B cell (primary cell): Measurements from ENCODE around the gene FNDC11. TPM values are rescaled to one million over a fixed set of nuclear protein-coding genes. Genes with fewer than 3 reads are reported as not detected.

Experiments
- ATAC-seq: fragments of 200-7000 bp; cut with Tn5 transposase; one replicate; pipeline ENCODE4 v1.10.0; 2021; ENCODE audit warnings: low read depth, mild to moderate bottlenecking, moderate number of reproducible peaks, moderate library complexity
- CTCF ChIA-PET: fragments of 350-600 bp; sonication (Branson Sonifier 250); formaldehyde crosslinking; loops from one replicate; lab custom pipeline; 2021; ENCODE audit warnings: antibody characterized with exemption, inconsistent platforms; lab: Charles Lee
- POLR2A ChIA-PET: fragments of 350-600 bp; sonication (Branson Sonifier 250); formaldehyde crosslinking; loops from one replicate; lab custom pipeline; 2021; ENCODE audit warnings: antibody characterized with exemption; lab: Charles Lee
- DNase-seq: peaks from one replicate; pipeline ENCODE4 v3.0.0; 2013
- H2AFZ ChIP-seq: 2 replicates; pipeline ENCODE4 v1.6.1; 2012; ENCODE audit warnings: mild to moderate bottlenecking, low read depth, low read length; ENCODE audit not compliant: insufficient read depth, poor library complexity, severe bottlenecking
- H3K27ac ChIP-seq, 2 donors: 1 replicate in 1 of 2; 2 replicates in 1 of 2; pipeline ENCODE4 v1.5.1; 2012 to 2013; ENCODE audit warnings: low read length in 2 of 2, mild to moderate bottlenecking in 2 of 2, moderate library complexity in 1 of 2
- H3K27me3 ChIP-seq, 4 experiments: fragments of 200-600 bp in 1 of 4; sonication (generic) in 1 of 4; replicated peaks in 1 of 4; 1 replicate in 2 of 4; 2 replicates in 2 of 4; pipeline versions ENCODE4 v1.6.1 to v1.7.0; 2013 to 2016; ENCODE audit warnings: low read length in 3 of 4, mild to moderate bottlenecking in 2 of 4, mixed read lengths in 1 of 4, moderate library complexity in 1 of 4; ENCODE audit not compliant: insufficient read depth in 4 of 4, control insufficient read depth in 3 of 4; ENCODE audit errors: control extremely low read depth in 1 of 4
- H3K36me3 ChIP-seq, 2 experiments: replicated peaks in 1 of 2; 1 replicate in 1 of 2; 2 replicates in 1 of 2; pipeline versions ENCODE4 v1.6.1 to v1.7.1; 2013; ENCODE audit warnings: low read length in 1 of 2; ENCODE audit not compliant: insufficient read depth in 2 of 2, control insufficient read depth in 1 of 2; ENCODE audit errors: control extremely low read depth in 1 of 2, extremely low read depth in 1 of 2
- H3K4me1 ChIP-seq, 2 donors: fragments of 200-600 bp in 1 of 2; sonication (generic) in 1 of 2; 1 replicate in 1 of 2; 2 replicates in 1 of 2; pipeline versions ENCODE4 v1.5.1 to v1.6.1; 2013 to 2017; ENCODE audit warnings: low read length in 2 of 2; ENCODE audit not compliant: control insufficient read depth in 2 of 2, insufficient read depth in 2 of 2
- H3K4me2 ChIP-seq: replicated peaks from 2 replicates; pipeline ENCODE3; 2012; ENCODE audit warnings: mild to moderate bottlenecking, low read depth, low read length; ENCODE audit not compliant: poor library complexity, severe bottlenecking
- H3K4me3 ChIP-seq, 5 experiments: fragments of 200-600 bp in 1 of 5; sonication (generic) in 1 of 5; 1 replicate in 3 of 5; 2 replicates in 2 of 5; pipeline versions ENCODE4 v1.5.1 to v1.7.0; 2011 to 2016; ENCODE audit warnings: low read length in 4 of 5, mild to moderate bottlenecking in 4 of 5, low read depth in 2 of 5, control low read depth in 1 of 5, moderate library complexity in 1 of 5; ENCODE audit not compliant: insufficient read depth in 1 of 5; ENCODE audit errors: control extremely low read depth in 1 of 5, extremely low read depth in 1 of 5
- H3K79me2 ChIP-seq: fragments of 200-600 bp; sonication (generic); one replicate; pipeline ENCODE4 v1.6.0; 2016; ENCODE audit warnings: low read length; ENCODE audit not compliant: control insufficient read depth, insufficient read depth
- H3K9ac ChIP-seq: fragments of 200-600 bp; sonication (generic); 2 replicates; pipeline ENCODE4 v1.6.1; 2017; ENCODE audit warnings: mild to moderate bottlenecking, low read length, moderate library complexity
- H3K9me3 ChIP-seq, 3 donors: one replicate each; pipeline versions ENCODE4 v1.6.1 to v1.7.1; 2013; ENCODE audit warnings: low read length in 2 of 3; ENCODE audit not compliant: control insufficient read depth in 2 of 3, insufficient read depth in 1 of 3; ENCODE audit errors: control extremely low read depth in 1 of 3
- H4K20me1 ChIP-seq: 2 replicates; pipeline ENCODE4 v1.6.0; 2012; ENCODE audit warnings: mild to moderate bottlenecking, low read length; ENCODE audit not compliant: insufficient read depth, control insufficient read depth, poor library complexity, severe bottlenecking
- H3K27ac Mint-ChIP-seq: one replicate; pipeline ENCODE4 v1.8.0; 2021; ENCODE audit warnings: mixed read lengths
- H3K27me3 Mint-ChIP-seq: one replicate; pipeline ENCODE4 v1.8.0; 2021; ENCODE audit warnings: mixed read lengths
- H3K4me1 Mint-ChIP-seq: one replicate; pipeline ENCODE4 v1.8.0; 2021; ENCODE audit warnings: mixed read lengths
- H3K4me3 Mint-ChIP-seq: one replicate; pipeline ENCODE4 v1.8.0; 2021; ENCODE audit warnings: mixed read lengths
- H3K9me3 Mint-ChIP-seq: one replicate; pipeline ENCODE4 v1.8.0; 2022; ENCODE audit warnings: mixed read lengths; ENCODE audit not compliant: insufficient read depth
- EZH2 ChIP-seq: IDR thresholded peaks from 2 replicates; pipeline ENCODE4 v1.6.1; 2012; ENCODE audit warnings: borderline replicate concordance, low read depth, mild to moderate bottlenecking, moderate library complexity, low read length; ENCODE audit not compliant: insufficient read depth, poor library complexity, severe bottlenecking
- WGBS: methylation state at CpG from one replicate; pipeline ENCODE4 v1.1.5; 2013; ENCODE audit warnings: missing lambda C conversion rate; ENCODE audit not compliant: insufficient coverage; 5-methylcytosine and 5-hydroxymethylcytosine counted together
- intact Hi-C: fragments of 100-400 bp; cut with micrococcal nuclease; formaldehyde crosslinking; loops from one replicate; pipeline ENCODE4 v1.10.0; 2022
- polyA plus RNA-seq: library from polyadenylated mRNA; depleted of rRNA; stranded (reverse); fragments of >200 nt; gene quantifications from 2 replicates; pipeline ENCODE4 v1.2.3, GENCODE V29; 2012
- total RNA-seq, 2 donors: library from RNA; stranded (reverse); fragments of 120-200 nt in 1 of 2; gene quantifications; 1 replicate in 1 of 2; 2 replicates in 1 of 2; pipeline versions ENCODE4 v1.2.3 to v1.2.4, GENCODE V29; 2013 to 2022
- TF ChIP-seq, protein P1 (sequence below): fragments of 200-600 bp; IDR thresholded peaks from one replicate; pipeline ENCODE4 v1.8.0; 2022; ENCODE audit warnings: antibody characterized with exemption, mild to moderate bottlenecking

The FNDC11 gene
- total and polyA plus RNA-seq, 2 donors (not counting 1 experiment from before 2014, with no cell fraction given) = 3.8 to 34.2 TPM

DNA sequence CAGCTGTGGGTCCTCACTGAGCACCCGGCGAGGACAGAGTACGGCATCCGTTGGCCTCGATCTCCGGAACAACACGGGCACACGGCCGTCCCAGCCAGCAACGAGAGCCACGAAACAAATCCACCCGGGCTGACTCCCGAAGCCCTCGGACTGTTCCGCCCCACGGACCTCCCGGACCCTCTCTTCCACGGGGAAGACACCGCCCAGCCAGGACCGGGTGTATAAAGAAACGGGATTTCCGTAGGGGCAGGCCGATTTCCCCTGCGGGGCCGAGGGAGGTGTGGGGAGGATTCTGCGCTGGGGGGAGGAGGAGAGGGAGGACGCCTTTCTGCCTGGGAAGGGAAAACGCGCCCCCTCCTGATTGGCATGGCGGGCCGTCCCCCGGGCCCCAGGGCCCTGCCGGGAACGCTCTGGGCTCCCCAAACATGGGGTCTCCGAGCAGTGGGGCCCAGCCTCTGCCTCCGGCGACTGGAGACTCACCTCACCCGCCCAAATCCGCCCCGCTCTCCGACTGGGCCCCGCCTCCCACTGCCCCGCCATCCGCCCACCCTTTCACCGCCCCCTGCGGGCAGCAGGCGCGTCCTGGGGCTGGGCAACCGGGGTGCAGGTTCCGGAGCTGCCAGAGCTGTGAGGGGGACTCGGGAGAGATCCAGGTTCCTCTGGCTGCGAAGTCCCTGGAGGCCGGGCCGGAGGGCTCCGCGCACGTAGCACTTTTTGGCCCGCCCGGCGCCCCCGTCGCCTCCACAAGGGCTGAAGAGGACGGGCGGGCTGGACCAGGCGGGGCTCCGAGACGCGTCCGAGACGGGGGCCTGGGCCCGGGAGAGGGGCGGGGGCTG, 34.1 kb upstream of the FNDC11 start:
- intact Hi-C loops = loop anchor here (1.0 to 2.0 kb wide), 8 partner anchors 17 to 437 kb away; partner anchors contain the start of genes ARFRP1, EEF1A2, PTK6 and RTEL1
- 1% methylated on average over 61 of the region's 72 CpGs for WGBS
- Histone ChIP-seq H3K9ac (peak overlapping the region; percentile 84), H3K4me1 (peaks cover 16 to 23% of the 10 kb centered on the region in 2 donors), H3K79me2 (peaks cover 15% of the 10 kb centered on the region), H3K27me3 (peaks cover 0 to 10% (median 3%) of the 10 kb centered on the region in 4 experiments), H2AFZ (peak overlapping the region; percentile 96), H3K4me3 (peak overlapping the region; percentile 21 to 79 (median 74)), H4K20me1 (peaks cover 29% of the 10 kb centered on the region), H3K27ac (peak overlapping the region in 1 of 2 donors; percentile 76), H3K4me2 (peak overlapping the region; percentile 94), H3K36me3 (peaks cover 0 to 7% of the 10 kb centered on the region in 2 experiments), H3K9me3 (peaks cover 0 to 18% (median 4%) of the 10 kb centered on the region in 3 donors)
- DNase-seq (no peak), ATAC-seq (peak; percentile 57)
- POLR2A ChIA-PET = interaction anchor here (1.0 to 2.6 kb wide), 9 partner anchors 10 to 542 kb away, joined by 3 to 42 read pairs (median 6); partner anchors contain the start of genes GMEB2, LIME1, PRPF6 and PTK6
- CTCF ChIA-PET = interaction anchor here (1.0 to 3.8 kb wide), 5 partner anchors 15 to 454 kb away, joined by 3 to 25 read pairs (median 8); partner anchors contain the start of gene PTK6
- Mint-ChIP-seq H3K27me3 (peaks cover 4% of the 10 kb centered on the region), H3K4me1 (peaks cover 25% of the 10 kb centered on the region), H3K27ac (peak overlapping the region; percentile 84), H3K4me3 (peak overlapping the region; percentile 84), H3K9me3 (no peaks in the 10 kb centered on the region)
- TF ChIP-seq EZH2 = no peak
- TF ChIP-seq, protein P1, sequence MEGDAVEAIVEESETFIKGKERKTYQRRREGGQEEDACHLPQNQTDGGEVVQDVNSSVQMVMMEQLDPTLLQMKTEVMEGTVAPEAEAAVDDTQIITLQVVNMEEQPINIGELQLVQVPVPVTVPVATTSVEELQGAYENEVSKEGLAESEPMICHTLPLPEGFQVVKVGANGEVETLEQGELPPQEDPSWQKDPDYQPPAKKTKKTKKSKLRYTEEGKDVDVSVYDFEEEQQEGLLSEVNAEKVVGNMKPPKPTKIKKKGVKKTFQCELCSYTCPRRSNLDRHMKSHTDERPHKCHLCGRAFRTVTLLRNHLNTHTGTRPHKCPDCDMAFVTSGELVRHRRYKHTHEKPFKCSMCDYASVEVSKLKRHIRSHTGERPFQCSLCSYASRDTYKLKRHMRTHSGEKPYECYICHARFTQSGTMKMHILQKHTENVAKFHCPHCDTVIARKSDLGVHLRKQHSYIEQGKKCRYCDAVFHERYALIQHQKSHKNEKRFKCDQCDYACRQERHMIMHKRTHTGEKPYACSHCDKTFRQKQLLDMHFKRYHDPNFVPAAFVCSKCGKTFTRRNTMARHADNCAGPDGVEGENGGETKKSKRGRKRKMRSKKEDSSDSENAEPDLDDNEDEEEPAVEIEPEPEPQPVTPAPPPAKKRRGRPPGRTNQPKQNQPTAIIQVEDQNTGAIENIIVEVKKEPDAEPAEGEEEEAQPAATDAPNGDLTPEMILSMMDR = peak; percentile 15
